HL-60/S4 (cell line): ENCODE measurements around the gene NUDT8.
"Not testable (repeated sequence)": the region's sequence is repeated elsewhere in the genome, so short reads cannot be mapped to it uniquely, and the experiment has no call there.

ENCODE experiments used
- in situ Hi-C: fragments of 300-500 bp; cut with MboI; formaldehyde crosslinking; loops from 2 replicates; pipeline ENCODE4 v1.14.3; 2022; ENCODE audit warnings: low sequenced_read_pairs

Gene NUDT8

DNA sequence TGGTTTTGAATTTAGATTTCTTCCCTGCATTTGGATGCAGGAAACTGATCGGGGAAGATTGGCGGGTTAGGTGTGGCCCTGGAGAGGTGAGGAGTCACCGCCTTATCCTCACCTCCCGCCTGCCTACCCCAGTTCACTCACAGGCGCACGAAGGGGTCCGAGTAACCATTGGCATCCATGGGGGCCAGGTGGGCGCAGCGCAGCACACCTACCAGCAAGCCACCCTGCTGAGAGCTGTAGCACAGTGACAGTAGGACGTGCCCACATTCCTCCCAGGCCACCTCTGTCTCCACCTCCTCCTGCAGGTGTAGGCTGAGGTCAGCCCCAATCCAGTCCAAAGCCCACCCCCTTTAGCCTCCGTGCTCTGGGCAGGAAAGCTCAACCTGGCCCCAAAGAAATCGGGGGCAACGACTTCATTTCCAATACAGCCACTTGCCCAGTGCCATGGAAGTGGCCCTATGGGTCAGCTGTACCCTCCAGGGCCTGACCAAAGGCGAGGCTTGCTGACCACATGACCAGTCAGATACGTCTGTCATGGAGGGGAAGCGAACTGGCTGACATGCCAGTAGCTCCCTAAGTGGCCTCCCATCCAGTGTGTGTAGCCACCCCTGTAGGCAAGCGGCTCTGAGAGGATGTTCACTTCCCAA, 16.3 kb downstream of the NUDT8 start:
- in situ Hi-C loops: no loop called here

DNA sequence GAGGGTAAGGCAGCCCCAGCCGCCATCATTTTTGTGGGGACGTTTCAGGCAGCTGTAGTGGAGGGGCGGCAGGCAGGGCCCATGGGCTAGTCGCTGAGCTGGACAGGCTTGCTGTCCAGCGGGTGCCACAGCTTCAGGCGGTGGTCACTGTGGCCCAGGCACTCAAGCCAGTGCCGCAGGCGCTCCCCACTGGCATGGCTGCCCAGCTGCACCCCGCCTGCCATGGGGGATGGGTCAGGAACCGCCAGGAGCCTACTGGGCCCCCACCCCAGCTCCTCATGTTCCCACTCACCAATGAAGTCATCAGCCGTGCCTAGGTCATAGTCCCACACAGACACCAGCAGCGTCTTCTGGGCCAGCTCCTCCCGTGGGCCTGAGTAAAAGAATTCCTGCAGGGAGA, 17.0 kb downstream of the NUDT8 start:
- in situ Hi-C loops: no loop called here

DNA sequence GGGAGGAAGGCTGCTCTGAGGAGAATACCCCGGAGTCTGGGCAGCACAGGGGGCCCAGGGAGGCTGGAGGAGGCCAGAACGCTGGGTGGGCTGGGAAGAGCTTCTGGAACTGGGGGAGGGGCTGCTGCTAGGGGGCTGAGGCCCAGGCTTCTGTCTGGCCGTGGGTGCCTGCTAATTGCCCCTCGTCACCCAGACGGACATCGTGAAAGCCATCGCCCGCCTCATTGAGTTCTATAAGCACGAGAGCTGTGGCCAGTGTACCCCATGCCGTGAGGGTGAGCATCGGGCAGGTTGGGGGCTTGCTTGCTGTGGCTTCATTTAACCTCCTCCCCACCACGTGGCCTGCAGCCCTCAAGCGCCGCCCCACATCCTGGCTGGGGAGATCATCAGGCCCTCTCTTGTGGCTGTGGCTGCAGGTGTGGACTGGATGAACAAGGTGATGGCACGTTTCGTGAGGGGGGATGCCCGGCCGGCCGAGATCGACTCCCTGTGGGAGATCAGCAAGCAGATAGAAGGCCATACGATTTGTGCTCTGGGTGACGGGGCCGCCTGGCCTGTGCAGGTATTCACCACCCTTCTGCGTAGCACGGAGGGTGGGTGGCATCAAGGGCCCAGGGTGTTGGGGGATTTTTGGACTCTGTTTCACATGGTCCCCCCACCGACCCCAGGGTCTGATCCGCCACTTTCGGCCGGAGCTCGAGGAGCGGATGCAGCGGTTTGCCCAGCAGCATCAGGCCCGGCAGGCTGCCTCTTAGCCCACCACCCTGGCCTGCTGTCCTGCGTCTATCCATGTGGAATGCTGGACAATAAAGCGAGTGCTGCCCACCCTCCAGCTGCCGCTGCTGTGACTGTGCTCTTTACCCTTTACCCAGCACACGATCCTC, 17.8 kb downstream of the NUDT8 start:
- in situ Hi-C loops: no loop called here

- in situ Hi-C loops: no loop called here
Observed at GRCh38 chr11:67611165-67611564, 18.6 kb downstream of the NUDT8 start.

GRCh38 chr11:67610302-67610868, 19.4 kb downstream of the NUDT8 start:
- in situ Hi-C loops: no loop called here

DNA sequence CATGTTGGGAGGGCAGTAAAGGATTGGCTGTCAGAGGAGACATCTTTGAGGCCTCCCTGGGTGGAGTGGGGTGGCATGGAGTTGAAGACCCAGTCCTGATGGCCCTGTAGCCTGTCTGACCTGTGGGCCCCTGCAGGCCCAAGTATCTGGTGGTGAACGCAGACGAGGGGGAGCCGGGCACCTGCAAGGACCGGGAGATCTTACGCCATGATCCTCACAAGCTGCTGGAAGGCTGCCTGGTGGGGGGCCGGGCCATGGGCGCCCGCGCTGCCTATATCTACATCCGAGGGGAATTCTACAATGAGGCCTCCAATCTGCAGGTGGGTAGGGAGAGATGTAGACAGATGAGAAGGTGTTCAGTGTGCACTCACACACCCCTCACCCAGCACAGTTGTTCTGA, 20.4 kb downstream of the NUDT8 start:
- in situ Hi-C loops: no loop called here

DNA sequence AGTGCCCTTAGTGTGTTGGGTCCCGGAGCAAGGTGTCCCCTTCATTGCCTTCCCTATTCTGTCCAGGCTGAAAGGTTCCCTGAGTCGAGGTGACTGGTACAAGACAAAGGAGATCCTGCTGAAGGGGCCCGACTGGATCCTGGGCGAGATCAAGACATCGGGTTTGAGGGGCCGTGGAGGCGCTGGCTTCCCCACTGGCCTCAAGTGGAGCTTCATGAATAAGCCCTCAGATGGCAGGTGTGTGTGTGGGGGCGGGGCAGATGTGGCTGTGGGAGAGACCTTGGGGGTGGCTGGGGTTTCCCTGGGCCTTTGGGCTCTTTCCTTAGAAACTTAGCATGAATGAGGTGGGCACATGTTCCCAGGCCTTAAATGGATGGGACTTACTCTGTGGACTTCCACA, 21.3 kb downstream of the NUDT8 start:
- in situ Hi-C loops: no loop called here

GRCh38 chr11:67607507-67607906, 22.2 kb downstream of the NUDT8 start:
- in situ Hi-C loops: no loop called here

DNA sequence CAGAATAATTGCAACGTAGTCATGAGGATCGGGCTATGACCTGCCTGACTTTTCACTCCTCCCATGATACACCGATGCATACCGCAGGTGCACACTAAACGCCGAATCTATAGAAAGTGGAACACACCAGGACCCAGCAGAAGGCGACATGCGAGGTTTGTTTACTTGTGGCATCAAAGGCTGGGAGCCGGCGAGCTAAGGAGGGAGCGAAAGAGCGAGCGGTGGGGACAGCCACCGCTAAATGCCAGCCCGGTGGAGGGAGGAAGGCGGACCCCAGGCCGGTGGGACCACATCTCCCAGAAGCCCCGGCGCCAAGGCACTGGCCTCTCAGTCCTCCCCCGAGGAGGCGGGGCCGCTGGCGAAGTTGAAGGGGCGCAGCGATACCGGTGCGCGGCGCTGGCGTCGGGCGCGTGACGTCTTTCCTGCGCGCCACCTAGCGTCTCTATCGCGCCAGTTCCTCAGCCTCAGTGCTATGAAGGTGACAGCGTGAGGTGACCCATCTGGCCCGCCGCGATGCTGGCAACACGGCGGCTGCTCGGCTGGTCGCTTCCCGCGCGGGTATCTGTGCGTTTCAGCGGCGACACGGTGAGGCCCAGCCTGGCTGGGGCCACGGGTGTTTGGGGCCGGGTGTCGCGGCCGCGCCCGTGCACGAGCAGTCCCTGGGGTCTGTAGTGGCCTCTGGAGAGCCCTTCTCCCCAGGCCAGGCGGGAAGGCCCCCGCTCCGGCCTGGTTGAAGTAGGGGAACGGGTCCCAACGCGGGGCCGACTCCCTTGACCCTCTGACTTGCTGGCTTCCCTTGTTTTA, 23.0 kb downstream of the NUDT8 start, which contains the start of gene NDUFV1:
Gene NDUFV1, plus strand, starts transcription at position 445 of the 804 bp plus-strand sequence. Its CDS starts 69 bp downstream, at position 514.
- in situ Hi-C loops: no loop called here

DNA sequence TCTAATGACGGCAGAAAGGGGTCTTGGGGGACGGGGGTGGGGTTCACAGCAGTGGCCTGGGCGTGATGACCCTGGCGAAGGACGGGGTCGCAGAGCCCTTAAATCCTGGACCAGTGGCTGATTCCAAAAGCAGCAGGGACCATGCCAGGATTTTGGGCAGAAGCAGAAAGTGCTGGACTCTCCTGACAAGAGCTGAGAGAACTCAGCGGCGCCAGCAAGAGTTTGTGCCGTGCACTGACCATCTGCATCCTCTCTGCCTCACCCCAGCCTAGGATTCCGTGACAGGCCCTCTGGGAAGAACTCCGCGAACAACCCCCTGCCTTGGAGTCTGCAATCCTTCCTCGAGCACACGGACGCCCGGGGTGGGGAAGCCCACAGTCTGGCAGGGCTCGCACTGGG, 23.6 kb downstream of the NUDT8 start:
- in situ Hi-C loops: no loop called here

GRCh38 chr11:67605231-67606011, 24.3 kb downstream of the NUDT8 start:
- in situ Hi-C loops: no loop called here

- in situ Hi-C loops: no loop called here
Observed at GRCh38 chr11:67604815-67605214, 24.9 kb downstream of the NUDT8 start.

DNA sequence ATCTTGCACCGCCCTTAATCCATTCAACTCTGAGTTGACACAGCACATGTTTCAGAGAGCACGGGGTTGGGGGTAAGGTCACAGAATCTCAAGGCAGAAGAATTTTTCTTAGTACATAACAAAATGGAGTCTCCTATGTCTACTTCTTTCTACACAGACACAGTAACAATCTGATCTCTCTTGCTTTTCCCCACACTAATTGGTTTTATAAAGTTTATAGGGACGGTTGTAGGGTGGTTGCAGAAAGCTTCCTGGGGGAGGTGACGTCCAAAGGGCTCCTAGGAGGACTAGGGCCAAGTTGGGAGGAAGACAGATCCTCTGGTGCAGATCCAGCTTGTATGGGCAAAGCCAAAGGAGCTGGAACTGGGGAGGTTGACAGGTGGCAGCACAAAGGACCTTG, 25.6 kb downstream of the NUDT8 start:
- in situ Hi-C loops: not testable (repeated sequence)

- in situ Hi-C loops: no loop called here
Observed at GRCh38 chr11:67601098-67601497, 28.6 kb downstream of the NUDT8 start.

- in situ Hi-C loops: no loop called here
Observed at GRCh38 chr11:67600324-67601029, 29.3 kb downstream of the NUDT8 start.

GRCh38 chr11:67599149-67599548, 30.6 kb downstream of the NUDT8 start:
- in situ Hi-C loops: no loop called here

- in situ Hi-C loops: not testable (repeated sequence)
Observed at GRCh38 chr11:67597963-67598362, 31.8 kb downstream of the NUDT8 start.

DNA sequence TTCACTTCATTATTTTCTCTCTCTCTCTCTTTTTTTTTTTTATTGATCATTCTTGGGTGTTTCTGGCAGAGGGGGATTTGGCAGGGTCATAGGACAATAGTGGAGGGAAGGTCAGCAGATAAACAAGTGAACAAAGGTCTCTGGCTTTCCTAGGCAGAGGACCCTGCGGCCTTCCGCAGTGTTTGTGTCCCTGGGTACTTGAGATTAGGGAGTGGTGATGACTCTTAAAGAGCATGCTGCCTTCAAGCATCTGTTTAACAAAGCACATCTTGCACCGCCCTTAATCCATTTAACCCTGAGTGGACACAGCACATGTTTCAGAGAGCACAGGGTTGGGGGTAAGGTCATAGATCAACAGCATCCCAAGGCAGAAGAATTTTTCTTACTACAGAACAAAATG, 32.3 kb downstream of the NUDT8 start:
- in situ Hi-C loops: not testable (repeated sequence)

- in situ Hi-C loops: no loop called here
Observed at GRCh38 chr11:67596753-67597300, 32.9 kb downstream of the NUDT8 start.
